H7 (cell line): ENCODE results near the gene SNX5. TPM values are rescaled to one million over a fixed set of nuclear protein-coding genes. Genes with fewer than 3 reads are reported as not detected.

Experiments
- total RNA-seq: library from RNA; depleted of rRNA; stranded (reverse); fragments of >200 nt; shearing (Covaris generic); gene quantifications from 2 replicates; pipeline ENCODE4 v1.2.3, GENCODE V29; 2014; rRNA removed

The SNX5 gene
- total RNA-seq, 1 experiment from 2014 or later, result 134 TPM

Other genes with a start within 250 kb of the SNX5 start
- 35.5 and 42.1 TPM in 2 replicates for gene MGME1, start 224 bp upstream of the SNX5 start, total RNA-seq
- gene OVOL2, start 89.1 kb upstream of the SNX5 start, total RNA-seq, result 3.3 and 7.8 TPM in 2 replicates
- gene KAT14, start 169.1 kb upstream of the SNX5 start, total RNA-seq, result 25.4 and 28.8 TPM in 2 replicates
- gene PET117, start 169.1 kb upstream of the SNX5 start, total RNA-seq, result 17.2 and 22.3 TPM in 2 replicates